ENCODE results near the gene GRIK4. TPM values are rescaled to one million over a fixed set of nuclear protein-coding genes. Genes with fewer than 3 reads are reported as not detected.

The GRIK4 gene
- total RNA-seq, 1 experiment from 2014 or later: not detected

GRCh38 chr11:120880498-120881175 is 369.1 kb downstream of the GRIK4 start:
- DNase-seq (ENCODE audit: low read depth): no peak

DNA sequence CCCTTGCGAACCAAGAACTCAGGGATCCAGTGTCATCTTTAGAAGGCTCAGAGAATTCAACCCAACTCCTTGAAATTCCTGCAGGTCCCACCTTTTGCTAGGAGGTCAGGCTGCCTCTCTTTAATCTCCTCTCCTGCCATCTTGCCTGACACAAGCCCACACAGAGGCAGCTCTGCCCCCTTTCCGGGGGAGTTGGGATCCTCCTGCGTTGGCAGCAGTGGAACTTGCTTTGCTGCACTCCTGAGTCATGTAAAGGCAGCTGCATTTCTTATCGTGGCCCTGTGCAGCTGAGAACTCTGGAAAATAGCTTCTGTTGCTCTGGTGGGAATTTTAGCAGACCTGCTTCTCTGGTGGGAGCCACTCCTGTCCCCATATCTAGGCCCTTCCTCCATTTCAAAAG is 370.0 kb downstream of the GRIK4 start:
- no peak for DNase-seq (ENCODE audit: low read depth)

DNA sequence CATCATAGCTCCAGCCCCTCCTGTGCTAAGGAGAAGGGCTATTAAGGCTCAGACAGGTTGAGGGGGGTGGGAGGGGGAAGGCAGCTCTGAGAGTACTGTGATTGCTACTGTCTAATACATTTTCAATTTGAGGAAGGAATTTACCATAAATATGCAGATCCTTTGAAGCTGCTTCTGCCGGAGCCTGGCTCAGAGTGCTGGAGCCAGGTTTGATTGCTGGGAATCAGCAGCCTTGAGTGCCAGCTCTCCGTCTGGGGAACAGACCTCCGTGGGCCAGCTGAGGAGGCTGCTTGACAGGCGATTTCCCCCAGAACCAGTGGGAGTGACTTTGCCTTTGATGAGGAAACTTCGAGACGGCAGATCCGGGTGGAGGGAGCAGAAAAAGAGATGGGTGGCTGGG is 370.6 kb downstream of the GRIK4 start:
- DNase-seq (ENCODE audit: low read depth): no peak

DNA sequence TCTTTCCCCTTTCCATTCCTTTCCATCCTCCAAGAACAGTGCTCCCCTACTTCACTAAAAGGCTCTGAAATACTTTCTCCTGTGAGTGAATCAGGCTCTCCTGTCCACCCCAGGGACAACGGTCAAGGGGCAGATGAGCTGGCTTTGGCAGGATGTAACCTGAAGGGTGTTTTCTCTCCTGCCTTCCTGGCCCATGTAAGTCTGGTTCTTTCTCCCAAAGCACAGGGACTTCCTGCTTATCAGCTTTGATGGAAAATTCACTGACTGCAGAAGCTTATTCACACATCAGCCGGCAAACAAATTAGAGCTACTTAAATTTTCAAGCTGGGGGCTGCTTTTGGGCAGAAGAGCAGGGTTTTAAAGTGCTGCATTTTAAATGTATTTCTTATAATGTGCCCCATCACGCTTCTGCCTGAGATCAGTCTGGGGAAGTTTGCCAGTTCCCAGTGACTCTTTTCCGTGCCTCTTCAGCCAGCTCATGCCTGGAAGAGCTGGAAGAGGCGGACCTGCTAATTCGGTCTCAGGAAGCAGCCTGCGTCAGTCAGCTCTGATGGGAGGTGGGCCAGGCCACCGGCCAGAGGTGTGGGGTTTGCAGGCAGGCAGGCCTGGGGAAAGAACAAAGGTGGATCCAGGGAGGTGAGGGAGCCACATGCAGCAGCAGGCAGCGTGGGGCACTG is 372.0 kb downstream of the GRIK4 start:
- DNase-seq (ENCODE audit: low read depth): no peak

DNA sequence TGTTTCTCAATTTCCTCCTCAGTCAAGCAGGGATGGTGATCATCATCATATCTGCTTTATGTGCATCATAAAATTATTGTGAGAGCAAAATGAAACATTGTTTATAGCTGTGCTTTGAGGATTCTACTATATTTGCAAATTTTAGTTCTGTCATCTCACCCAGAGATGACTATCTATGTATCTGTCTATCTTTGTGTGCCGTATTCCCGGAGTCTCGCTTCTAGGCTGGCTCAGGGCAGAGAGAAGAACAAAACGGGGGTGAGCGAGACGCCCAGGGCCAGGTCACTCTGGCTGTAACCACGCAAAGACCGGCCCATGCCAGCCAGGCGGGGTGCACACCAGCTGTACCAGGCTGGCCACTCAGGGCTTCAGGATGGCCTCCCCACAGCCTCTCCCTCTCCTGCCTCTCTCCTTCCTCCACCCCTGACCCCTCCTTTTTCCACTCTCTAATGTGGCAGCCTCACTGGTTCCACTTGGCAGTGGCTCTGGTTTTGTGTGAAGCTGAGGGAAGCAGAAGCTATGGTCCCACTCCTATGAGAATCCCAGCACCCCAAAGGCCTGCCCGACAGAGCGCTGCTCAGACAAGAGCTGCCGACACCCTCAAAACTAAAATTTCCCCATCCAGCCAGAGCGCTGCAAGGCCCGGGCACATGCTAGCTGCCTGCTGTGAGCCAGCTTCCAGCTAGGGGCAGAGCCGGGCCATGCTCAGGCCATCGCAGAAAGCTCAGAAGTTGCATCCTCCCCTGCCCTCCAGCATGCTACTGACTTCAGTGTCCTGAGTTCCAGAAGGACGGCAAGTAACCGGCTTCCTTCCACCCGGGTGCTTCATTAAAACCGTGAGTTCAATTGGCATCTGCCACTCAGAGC is 372.8 kb downstream of the GRIK4 start:
- DNase-seq (ENCODE audit: low read depth): no peak

DNA sequence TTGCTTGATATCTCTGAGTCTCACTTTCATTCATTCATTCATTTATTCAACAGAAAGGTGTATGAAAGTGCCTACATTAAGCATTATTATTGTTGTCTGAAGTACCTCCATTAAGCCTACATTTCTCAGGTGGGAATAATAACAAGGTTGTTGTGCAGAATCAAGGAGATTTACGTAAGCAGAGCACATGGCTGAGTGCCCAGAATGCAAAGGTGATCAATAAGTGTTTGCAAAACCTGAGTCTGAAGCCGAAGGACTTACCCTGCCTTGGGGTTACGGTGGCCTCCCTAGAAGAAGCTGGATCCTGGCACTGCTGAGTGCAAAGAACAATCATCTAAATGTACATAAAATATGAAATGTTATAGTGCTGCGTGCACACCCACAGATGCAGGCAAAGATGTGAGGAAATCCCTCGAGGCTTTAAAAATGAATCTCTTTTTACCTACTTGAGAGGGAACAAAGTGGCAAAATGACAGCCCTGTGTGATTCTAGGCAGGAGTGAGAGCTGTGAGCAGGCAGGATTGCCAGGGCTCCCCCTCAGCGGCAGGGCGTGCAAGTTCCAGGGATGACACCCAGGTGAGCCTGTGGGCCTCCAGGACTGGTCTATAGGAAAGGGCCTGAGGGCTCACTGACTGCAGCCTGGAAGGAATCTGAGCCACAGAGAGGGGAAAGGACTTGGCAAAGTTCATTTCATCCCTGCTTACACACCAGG is 379.2 kb downstream of the GRIK4 start:
- no peak for DNase-seq (ENCODE audit: low read depth)

- DNase-seq (ENCODE audit: low read depth): no peak
These were observed 382.1 kb downstream of the GRIK4 start for GRCh38 chr11:120893440-120894201.

- DNase-seq (ENCODE audit: low read depth): no peak
These were observed 382.8 kb downstream of the GRIK4 start for GRCh38 chr11:120894202-120894985.

- no peak for DNase-seq (ENCODE audit: low read depth)
These were observed 385.1 kb downstream of the GRIK4 start for GRCh38 chr11:120896687-120897086.

DNA sequence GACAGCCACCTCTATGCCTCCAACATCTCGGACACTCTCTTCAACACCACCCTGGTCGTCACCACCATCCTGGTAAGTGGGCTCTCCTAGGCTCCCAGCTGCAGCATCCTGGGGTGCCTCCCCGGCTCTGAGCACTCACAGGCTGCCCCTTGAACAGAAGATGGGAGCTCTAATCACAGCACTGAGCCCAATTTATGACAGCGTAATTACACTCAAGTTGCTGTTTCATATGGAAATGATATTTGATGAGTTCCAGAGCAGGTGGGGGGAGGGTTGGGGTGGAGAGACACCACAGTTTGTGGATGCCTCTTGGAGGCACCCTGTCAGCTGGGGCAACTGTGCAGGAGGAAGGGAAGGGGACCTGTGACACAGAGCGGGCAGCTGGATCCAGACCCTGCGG is 387.0 kb downstream of the GRIK4 start:
- DNase-seq (ENCODE audit: low read depth): no peak

DNA sequence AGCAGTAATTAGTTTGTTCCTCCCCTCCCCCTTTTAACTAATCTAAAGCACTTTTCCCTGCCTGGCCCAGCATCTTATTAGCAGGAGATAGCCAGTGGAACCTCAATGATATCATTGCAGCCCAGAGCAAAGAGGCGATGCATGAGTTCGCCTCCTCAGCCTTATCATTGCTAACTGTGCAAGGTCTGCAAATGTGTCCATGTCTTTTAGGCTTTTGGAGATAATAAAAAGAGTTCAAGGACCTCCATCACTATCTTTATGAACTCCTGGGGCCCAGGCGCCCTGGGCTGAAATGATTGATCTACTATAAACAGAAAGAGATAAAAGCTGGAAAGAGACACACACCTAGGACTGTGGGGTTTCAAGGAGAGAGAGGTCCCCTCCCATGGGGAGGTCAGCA is 388.2 kb downstream of the GRIK4 start:
- no peak for DNase-seq (ENCODE audit: low read depth)

GRCh38 chr11:120900643-120901042 is 389.1 kb downstream of the GRIK4 start:
- no peak for DNase-seq (ENCODE audit: low read depth)

DNA sequence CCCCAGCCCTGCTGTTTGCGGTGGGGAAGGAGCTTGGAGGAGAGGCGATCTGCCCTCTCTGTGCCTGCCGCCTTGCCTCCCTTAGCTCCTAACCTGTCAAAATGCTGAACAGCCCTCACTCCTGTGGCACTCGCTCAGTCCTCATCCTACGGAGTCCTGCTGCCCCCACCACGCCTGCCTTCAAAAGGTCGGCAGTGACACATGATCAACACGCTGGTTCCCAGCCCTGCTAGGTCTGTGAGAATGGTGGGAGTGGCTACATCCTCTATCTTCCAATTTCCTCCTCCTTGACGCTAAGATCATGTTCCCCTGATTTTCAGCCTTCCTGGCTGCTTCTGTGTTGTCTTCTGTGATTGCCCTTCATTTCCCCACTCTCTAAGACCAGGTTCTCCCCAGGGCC is 392.1 kb downstream of the GRIK4 start:
- DNase-seq (ENCODE audit: low read depth): no peak

- no peak for DNase-seq (ENCODE audit: low read depth)
These were observed 392.6 kb downstream of the GRIK4 start for GRCh38 chr11:120904116-120904515.

DNA sequence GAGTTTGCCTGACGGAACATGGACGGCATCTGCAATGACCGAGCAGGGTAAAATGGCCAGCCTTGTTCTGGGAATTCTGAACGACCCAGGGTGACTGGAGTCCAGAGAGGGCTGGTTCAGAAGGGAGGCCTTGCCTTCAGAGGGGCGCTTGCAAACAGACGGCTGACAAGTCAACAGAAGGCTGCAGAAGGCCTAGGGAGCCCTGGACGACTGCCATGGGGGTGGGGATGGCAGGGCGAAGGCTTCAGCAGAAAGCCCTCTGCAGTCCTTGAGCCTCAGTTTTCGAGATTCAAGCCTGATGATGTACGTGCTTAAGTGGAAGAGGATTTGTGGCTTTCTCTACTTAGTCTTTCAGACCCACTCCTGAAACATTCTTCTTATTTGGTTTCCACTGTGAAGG is 395.2 kb downstream of the GRIK4 start:
- DNase-seq (ENCODE audit: low read depth): no peak

DNA sequence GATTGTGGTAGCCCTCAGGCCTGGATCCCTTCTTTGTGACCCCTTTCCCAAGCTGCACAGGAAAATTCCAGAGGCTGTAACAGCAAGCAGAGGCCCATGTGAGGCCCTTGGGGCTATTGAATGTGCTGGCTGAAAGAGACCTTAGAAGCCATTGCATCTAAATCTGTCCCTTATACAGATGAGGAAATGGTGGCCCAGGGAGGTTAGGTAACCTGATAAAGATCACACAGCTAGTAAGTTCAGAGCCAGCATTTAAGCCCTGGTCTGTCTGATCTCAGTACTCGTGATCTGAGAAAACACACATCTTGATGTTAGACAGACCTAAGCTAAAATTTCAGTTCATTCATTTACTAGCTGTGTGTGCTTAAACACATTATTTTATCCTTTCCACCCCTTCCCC is 396.4 kb downstream of the GRIK4 start:
- no peak for DNase-seq (ENCODE audit: low read depth)

GRCh38 chr11:120908461-120909181 is 397.1 kb downstream of the GRIK4 start:
- DNase-seq (ENCODE audit: low read depth): peak; percentile 28

DNA sequence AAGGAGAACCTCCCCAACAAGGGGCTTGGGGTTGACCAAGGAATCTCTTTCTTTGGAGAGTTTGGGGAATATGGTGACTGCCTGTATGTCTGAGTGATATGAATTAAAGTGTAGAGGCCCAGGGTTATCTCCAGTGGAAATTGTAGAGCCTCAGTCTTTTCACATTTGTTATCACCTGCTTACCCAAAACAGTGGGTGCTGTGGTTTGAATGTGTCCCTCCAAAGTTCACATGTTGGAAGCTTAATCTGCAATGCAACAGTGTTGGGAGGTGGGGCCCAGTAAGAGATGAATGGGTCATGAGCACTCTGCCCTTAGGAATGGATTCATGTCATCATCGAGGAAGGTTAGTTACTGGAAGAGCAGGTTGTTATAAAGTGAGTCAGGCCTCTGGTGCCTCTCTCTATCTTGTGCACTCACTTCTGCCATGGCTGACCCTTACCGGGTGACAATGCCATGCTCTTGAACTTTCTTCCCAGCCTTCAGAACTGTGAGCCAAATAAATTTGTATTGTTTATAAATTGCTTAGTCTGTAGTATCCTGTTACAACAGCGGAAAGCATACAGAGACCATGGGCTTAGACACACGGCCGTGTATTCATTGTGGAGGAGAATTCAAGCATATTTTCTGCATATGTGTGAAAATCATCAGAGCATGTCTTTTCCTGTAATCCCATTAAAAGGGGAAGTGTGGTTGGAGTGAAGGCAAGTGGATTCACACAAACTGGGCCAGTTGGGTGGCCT is 398.3 kb downstream of the GRIK4 start:
- DNase-seq (ENCODE audit: low read depth): no peak

GRCh38 chr11:120911943-120912342 is 400.4 kb downstream of the GRIK4 start:
- DNase-seq (ENCODE audit: low read depth): no peak

All from RPMI7951 (cell line).